ENCODE data around the gene INO80.
"Not testable (repeated sequence)": the region's sequence is repeated elsewhere in the genome, so short reads cannot be mapped to it uniquely, and the experiment has no call there.

Gene INO80

GRCh38 chr15:40960925-40961324 lies 155.2 kb downstream of the INO80 start:
- no peak for DNase-seq

DNA sequence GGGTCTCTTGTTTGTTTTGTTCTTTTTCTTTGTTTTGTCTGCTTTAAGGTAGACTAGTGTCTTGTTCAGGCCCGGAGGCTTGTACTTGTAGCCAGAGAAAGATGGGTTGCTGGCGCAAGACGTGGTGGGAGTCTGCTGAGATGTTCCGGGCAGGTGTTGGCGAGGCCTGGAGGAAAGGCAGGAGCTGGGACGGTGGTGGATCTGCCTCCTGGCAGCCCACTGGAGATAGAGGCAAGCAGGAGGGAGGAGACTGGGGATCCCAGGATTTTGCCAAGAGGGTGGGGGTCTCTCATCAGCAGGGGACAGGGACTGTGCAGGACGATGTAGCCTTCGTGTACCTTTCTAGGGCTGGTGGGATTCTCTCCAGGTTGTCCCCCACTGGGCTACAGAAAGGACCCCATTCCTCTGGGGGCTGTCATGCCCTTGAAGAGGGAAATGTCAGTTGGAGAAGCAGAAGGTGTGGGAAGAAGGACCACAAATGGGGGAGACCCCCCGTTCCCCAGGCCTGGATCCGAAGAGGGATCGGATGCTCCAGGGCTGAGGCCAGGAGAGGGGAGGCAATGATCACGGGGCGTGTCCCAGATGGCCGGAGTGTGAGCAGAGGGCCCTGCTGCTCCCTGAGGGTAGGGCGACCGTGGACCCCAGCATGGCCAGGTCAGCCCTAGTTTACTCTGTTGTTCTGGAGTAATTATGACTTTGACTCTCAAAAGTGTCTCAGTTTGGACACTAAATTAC lies 155.8 kb downstream of the INO80 start:
- no peak for DNase-seq

GRCh38 chr15:40959331-40960141 lies 156.5 kb downstream of the INO80 start:
- DNase-seq, result no peak

GRCh38 chr15:40958723-40959122 lies 157.4 kb downstream of the INO80 start:
- no peak for DNase-seq

DNA sequence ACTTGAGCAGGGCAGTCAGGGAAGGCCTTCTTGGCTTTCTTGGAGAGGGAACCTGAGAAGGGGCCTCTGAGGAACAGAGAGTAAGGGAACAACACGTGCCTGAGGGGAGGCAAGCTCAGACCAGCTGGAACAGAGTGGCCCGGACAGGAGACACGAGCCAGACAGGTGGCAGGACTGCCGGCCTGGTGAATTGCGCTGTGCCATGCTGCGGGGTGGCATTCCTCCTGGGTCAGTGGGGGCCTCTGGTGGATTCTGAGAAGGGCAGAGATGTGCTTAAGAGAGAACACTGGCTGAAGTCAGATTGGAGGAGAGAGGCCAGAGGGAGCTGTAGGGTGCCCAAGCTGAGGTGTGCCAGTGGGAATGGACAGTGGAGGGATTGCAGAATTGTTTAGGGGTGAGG lies 157.9 kb downstream of the INO80 start:
- DNase-seq, result no peak

- peak; percentile 90 for DNase-seq
These were observed 158.5 kb downstream of the INO80 start for GRCh38 chr15:40957581-40958051.

DNA sequence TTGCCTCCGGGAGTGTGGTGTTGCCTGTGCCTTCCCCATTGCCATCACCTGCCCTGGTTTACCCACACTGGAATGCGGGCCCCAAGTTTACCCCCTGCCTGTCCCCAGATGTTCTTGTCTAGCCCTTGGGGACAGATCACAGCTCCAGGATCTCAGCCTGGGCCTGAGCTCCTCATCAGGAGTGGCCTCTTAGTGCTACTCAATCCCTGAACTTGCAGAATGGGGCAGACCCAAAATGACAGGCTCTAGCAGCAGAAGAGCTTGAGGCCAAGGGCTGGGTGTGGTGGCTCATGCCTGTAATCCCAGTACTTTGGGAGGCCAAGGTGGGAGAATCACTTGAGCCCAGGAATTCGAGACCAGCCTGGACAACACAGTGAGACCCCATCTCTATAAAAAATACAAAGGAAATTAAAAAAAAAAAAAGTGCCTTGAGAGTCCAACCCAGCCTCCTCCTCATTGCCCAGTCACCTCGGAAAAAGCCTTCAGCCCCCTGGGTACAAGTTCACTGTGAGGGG lies 159.0 kb downstream of the INO80 start:
- no peak for DNase-seq

DNA sequence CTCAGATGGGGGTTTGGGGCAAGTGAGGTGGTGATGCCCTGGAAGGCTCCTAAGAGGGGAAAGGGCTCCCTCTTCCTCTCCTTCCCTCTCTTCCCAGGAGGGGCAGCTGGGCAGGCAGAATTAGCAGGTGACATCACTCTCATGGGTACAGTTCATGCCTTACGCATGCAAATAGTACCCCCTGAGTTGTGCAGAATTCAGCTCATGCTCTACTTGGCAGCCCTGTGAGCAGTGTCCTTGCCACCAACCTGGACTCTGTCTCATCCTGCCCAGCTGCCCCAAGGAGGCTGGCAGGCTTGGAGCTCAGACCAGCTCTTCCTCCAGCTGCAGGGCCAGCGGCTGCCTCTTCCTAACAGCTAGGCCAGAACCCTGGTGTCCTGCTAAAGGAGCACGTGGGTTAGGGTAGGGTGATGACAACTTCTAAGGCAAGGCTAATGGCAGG lies 159.5 kb downstream of the INO80 start:
- DNase-seq, result no peak

- no peak for DNase-seq
These were observed 160.0 kb downstream of the INO80 start for GRCh38 chr15:40955930-40956540.

DNA sequence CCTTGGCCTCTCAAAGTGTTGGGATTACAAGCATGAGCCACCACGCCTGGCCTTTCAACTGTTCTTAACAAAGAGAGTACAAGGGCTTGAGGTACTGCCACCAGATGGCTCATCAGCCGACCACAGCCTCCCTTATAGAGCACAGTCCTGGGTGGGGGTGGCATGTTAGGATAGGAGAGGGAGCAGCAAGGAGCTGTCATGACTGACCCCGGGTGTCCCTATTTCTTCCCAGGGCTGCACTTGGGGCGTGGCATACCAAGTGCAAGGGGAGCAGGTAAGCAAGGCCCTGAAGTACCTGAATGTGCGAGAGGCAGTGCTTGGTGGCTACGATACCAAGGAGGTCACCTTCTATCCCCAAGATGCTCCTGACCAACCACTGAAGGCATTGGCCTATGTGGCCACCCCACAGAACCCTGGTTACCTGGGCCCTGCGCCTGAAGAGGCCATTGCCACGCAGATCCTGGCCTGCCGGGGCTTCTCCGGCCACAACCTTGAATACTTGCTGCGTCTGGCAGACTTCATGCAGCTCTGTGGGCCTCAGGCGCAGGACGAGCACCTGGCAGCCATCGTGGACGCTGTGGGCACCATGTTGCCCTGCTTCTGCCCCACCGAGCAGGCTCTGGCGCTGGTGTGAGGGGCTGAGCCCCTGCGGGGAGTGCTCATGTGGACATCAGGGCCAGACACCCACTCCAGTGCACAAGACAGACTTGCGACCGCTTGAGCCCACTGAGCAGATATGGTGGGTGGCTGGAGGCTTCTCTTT lies 160.8 kb downstream of the INO80 start:
- DNase-seq, result no peak

- not testable (repeated sequence) for DNase-seq
These were observed 161.8 kb downstream of the INO80 start for GRCh38 chr15:40954158-40954848.

DNA sequence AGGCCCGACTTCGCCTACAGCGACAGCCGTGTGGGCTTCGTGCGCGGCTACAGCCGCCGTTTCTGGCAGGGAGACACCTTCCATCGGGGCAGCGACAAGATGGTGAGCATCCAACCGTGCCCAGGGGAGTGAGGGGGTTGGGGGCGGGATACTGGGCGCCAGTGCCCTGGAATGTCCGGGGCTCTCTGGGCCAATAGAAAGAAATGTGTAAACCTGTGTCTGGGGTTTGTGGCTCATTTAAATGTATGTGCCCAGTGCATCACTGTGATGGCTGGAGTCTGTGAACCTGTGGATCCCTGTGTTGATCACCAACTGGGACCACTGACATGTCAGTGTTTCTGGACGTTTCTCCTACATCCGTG lies 162.4 kb downstream of the INO80 start:
- DNase-seq, result no peak

- peak; percentile 97 for DNase-seq
These were observed 163.0 kb downstream of the INO80 start, which contains the start of gene CHAC1 for GRCh38 chr15:40952901-40953712. TSS of gene CHAC1 (plus strand) at chr15:40953471. CDS start at chr15:40953584, 113 bp downstream.

GRCh38 chr15:40952301-40952900 lies 163.7 kb downstream of the INO80 start:
- no peak for DNase-seq

DNA sequence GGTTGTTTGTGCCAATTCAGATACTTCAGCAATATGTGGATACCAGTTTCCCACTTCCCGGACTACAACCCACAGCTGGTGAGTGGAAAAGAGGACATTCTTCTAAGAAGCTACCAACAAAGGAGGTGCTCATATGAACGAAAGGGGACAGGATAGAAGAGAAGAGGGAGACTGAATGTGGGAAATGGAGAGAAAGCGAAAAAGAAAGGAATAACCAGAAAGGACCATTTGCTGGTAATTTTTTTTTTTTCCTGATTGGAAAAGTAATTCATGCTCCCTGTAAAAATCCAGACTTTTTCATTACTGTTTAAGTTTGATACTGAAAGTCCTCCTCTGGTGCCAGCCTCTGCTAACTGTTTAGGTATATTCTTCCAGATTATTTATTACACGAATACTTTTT lies 164.3 kb downstream of the INO80 start:
- DNase-seq, result no peak

DNA sequence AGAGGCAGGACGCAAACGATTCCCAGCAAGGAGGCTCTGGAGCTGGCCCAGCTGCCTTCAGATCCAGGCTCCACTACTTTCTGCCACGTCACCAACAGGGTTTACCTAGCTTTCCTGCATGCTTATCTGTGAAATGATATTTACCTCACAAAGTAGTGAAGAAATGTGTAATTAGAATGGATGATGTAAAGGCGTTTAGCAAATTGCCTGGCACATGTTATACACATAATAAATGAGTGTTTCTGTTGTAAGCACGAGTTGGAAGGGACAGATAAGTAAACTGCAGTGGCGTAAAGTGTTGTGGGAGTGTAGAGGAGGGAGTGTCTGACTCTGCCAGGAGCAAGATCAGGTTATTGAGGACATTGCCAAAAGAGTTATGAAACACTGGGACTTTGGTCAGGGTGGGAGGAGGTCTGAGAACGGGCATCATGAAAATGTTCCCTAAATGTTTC lies 166.3 kb downstream of the INO80 start:
- no peak for DNase-seq

- no peak for DNase-seq
These were observed 167.2 kb downstream of the INO80 start for GRCh38 chr15:40948706-40949473.

- peak; percentile 76 for DNase-seq
These were observed 171.4 kb downstream of the INO80 start for GRCh38 chr15:40944510-40945296.

Measured in COR-L47 (cell line).